Stomach (tissue), 4 donors: ENCODE measurements around the gene ITK.

Experiments used
- CTCF ChIP-seq, 7 experiments: fragments of 450-650 bp in 4 of 7; fragments of 200-600 bp in 3 of 7; sonication (generic) in 3 of 7; IDR thresholded peaks; one replicate each; pipeline ENCODE4 v1.5.1; 2016 to 2019; ENCODE audit warnings: antibody characterized with exemption in 7 of 7, control low read depth in 2 of 7, mild to moderate bottlenecking in 1 of 7
- EP300 ChIP-seq: sonication (generic); formaldehyde crosslinking; IDR thresholded peaks from one replicate; pipeline ENCODE4 v1.6.1; 2017; ENCODE audit warnings: antibody characterized with exemption

GRCh38 chr5:157172403-157172802 is 8.2 kb upstream of the ITK start:
- no peak for TF ChIP-seq CTCF (IDR thresholded peaks at IDR 0.05)
- TF ChIP-seq EP300: no peak
